Hepatocyte (in vitro differentiated cells): ENCODE results near the gene PRSS33.

Experiments used
- EZH2 ChIP-seq: fragments of 200-600 bp; sonication (generic); IDR thresholded peaks from 2 replicates; pipeline ENCODE4 v1.6.1; 2016; ENCODE audit warnings: antibody characterized with exemption, mild to moderate bottlenecking, borderline replicate concordance
- TF ChIP-seq, protein P1 (sequence below): fragments of 200-600 bp; sonication (generic); IDR thresholded peaks from 2 replicates; pipeline ENCODE4 v1.5.1; 2016; ENCODE audit warnings: antibody characterized with exemption, mild to moderate bottlenecking; ENCODE audit not compliant: poor library complexity

DNA sequence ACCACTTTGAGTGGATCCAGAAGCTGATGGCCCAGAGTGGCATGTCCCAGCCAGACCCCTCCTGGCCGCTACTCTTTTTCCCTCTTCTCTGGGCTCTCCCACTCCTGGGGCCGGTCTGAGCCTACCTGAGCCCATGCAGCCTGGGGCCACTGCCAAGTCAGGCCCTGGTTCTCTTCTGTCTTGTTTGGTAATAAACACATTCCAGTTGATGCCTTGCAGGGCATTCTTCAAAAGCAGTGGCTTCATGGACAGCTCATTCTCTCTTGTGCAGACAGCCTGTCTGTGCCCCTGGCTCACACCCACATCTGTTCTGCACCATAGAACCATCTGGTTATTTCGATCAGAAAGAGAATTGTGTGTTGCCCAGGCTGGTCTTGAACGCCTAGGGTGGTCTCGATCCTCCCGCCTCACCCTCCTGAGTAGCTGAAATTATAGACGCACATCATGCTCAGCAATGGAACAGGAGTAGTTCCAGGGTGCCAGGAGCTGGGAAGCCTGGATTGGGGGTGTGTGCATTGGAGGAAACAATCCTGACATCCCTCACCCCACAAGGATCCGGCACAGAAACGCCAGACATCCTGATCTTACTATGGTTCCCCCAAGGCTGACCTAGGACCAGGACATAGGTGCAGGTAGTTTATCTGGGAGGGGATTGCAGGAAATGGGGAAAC is 34.3 kb upstream of the PRSS33 start:
- TF ChIP-seq, protein P1, sequence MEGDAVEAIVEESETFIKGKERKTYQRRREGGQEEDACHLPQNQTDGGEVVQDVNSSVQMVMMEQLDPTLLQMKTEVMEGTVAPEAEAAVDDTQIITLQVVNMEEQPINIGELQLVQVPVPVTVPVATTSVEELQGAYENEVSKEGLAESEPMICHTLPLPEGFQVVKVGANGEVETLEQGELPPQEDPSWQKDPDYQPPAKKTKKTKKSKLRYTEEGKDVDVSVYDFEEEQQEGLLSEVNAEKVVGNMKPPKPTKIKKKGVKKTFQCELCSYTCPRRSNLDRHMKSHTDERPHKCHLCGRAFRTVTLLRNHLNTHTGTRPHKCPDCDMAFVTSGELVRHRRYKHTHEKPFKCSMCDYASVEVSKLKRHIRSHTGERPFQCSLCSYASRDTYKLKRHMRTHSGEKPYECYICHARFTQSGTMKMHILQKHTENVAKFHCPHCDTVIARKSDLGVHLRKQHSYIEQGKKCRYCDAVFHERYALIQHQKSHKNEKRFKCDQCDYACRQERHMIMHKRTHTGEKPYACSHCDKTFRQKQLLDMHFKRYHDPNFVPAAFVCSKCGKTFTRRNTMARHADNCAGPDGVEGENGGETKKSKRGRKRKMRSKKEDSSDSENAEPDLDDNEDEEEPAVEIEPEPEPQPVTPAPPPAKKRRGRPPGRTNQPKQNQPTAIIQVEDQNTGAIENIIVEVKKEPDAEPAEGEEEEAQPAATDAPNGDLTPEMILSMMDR = no peak
- TF ChIP-seq EZH2 = no peak
